ENCODE data around the gene TMEM129. TPM values are rescaled to one million over a fixed set of nuclear protein-coding genes. Genes with fewer than 3 reads are reported as not detected.
A peak's percentile ranks its signal among the peaks of the same experiment; 100 is the strongest.

The TMEM129 gene
- total and polyA plus RNA-seq, 12 donors: 28.1 to 45.6 (median 33.2) TPM

- no peak overlapping the region for H3K4me3 ChIP-seq
- peaks cover 0 to 4% (median 0%) of the 10 kb centered on the region in 7 donors for H3K27me3 ChIP-seq
- TF ChIP-seq, protein P1, sequence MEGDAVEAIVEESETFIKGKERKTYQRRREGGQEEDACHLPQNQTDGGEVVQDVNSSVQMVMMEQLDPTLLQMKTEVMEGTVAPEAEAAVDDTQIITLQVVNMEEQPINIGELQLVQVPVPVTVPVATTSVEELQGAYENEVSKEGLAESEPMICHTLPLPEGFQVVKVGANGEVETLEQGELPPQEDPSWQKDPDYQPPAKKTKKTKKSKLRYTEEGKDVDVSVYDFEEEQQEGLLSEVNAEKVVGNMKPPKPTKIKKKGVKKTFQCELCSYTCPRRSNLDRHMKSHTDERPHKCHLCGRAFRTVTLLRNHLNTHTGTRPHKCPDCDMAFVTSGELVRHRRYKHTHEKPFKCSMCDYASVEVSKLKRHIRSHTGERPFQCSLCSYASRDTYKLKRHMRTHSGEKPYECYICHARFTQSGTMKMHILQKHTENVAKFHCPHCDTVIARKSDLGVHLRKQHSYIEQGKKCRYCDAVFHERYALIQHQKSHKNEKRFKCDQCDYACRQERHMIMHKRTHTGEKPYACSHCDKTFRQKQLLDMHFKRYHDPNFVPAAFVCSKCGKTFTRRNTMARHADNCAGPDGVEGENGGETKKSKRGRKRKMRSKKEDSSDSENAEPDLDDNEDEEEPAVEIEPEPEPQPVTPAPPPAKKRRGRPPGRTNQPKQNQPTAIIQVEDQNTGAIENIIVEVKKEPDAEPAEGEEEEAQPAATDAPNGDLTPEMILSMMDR (IDR thresholded peaks at IDR 0.05): no peak
- no peaks in the 10 kb centered on the region for H3K36me3 ChIP-seq
- H3K27ac ChIP-seq: no peak overlapping the region
- peaks cover 0 to 18% (median 10%) of the 10 kb centered on the region in 9 donors for H3K4me1 ChIP-seq
- ATAC-seq: no peak
- 88 to 91% methylated on average over 15 of the region's 15 CpGs for WGBS, 2 donors
- intact Hi-C loops (cut with DNase I): loop anchor here in 2 of 10 donors (5.0 kb wide), 3 partner anchors 43 to 148 kb away; no protein-coding TSS in a partner anchor
- DNase-seq: no peak
- H3K9me3 ChIP-seq: no peaks in the 10 kb centered on the region
Measured at GRCh38 chr4:1753697-1754311, 32.7 kb upstream of the TMEM129 start.

DNA sequence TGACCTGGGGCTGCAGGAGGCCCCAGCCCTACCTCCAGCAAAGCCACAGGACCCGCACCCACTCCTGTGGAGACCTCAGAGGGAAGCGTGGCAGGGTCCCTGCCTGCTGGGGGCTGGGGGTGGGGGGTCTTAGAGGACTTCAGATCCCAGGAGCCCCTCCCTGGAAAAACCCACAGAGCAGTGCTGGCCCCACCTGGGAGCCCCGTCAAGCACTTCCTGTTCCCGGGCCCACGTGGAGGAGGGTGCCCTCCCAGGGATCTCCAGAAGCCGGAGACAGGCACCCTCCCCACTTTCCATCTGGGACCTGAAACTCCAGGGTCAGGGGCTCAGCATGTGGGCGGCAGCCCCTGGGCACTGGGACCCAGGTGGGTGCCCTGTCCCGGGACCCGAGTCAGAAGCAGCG, 32.2 kb upstream of the TMEM129 start:
- no peak overlapping the region for H3K4me3 ChIP-seq
- peaks cover 0 to 22% (median 13%) of the 10 kb centered on the region in 9 donors for H3K4me1 ChIP-seq
- no peaks in the 10 kb centered on the region for H3K36me3 ChIP-seq
- no peak for ATAC-seq
- TF ChIP-seq, protein P1 (IDR thresholded peaks at IDR 0.05): no peak
- intact Hi-C loops (cut with DNase I): loop anchor here in 2 of 10 donors (5.0 kb wide), 3 partner anchors 44 to 149 kb away; no protein-coding TSS in a partner anchor
- no peaks in the 10 kb centered on the region for H3K9me3 ChIP-seq
- H3K27ac ChIP-seq: no peak overlapping the region
- H3K27me3 ChIP-seq: peaks cover 0 to 9% (median 3%) of the 10 kb centered on the region in 7 donors
- 75 to 83% methylated on average over 10 of the region's 10 CpGs for WGBS, 2 donors
- DNase-seq: no peak

DNA sequence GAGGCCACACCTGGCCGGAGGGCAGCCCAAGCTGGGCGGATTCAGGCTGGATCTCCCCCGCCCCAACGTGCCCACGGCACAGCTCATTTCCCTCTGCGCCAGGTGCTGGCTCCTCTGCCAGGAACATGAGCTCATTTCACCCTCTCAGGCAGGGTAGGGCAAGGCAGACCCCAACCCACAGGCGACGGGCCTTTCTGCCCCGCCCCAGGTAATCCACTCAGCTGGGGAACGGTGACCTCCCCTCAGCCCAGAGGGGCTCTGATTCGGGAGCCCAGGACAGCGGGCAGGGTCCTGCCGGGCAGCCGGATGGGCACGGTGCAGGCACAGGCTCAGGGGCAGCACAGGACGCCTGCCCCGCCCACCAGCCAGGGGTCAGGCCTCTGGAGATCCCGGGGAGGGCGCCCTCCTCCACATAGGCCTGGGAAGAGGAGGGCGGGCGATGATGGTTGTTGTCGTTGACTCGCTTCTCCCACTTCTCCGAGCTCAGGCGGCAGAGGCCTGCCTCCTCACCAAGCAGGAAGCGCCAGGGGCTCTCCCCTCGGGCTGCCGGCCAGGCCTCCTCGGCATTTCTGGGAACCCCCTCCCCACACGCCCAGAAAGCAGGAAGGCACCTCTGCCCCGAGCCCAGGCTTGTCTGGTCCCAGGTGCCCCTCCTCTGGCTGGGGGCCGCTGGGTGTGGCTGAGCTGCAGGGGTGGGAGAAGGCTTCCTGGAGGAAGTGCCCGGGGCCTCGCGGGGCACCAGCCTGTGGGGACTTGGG, 31.3 kb upstream of the TMEM129 start:
- Histone ChIP-seq H3K4me3 (peak overlapping the region in 2 of 10 donors; percentile 8 to 20), H3K9me3 (no peaks in the 10 kb centered on the region), H3K4me1 (peaks cover 0 to 23% (median 14%) of the 10 kb centered on the region in 9 donors), H3K36me3 (no peaks in the 10 kb centered on the region), H3K27ac (peak overlapping the region in 2 of 10 donors; percentile 10 to 44), H3K27me3 (peaks cover 0 to 11% (median 7%) of the 10 kb centered on the region in 7 donors)
- DNase-seq (no peak), ATAC-seq (peak in 4 of 8 donors; percentile 9 to 24 (median 18))
- TF ChIP-seq, protein P1 (IDR thresholded peaks at IDR 0.05): no peak
- WGBS, 2 donors: 45 to 53% methylated on average over 35 of the region's 35 CpGs
- intact Hi-C loops (cut with DNase I): loop anchor here in 2 of 10 donors (5.0 kb wide), 3 partner anchors 45 to 150 kb away; no protein-coding TSS in a partner anchor

GRCh38 chr4:1751919-1752283, 30.8 kb upstream of the TMEM129 start:
- intact Hi-C loops (cut with DNase I): loop anchor here in 2 of 10 donors (5.0 kb wide), 3 partner anchors 45 to 150 kb away; no protein-coding TSS in a partner anchor
- WGBS, 2 donors: 78 to 88% methylated on average over 8 of the region's 8 CpGs

More at GRCh38 chr4:1751919-1752283, 30.8 kb upstream of the TMEM129 start:
- Histone ChIP-seq H3K9me3 (no peaks in the 10 kb centered on the region), H3K4me3 (no peak overlapping the region), H3K27me3 (peaks cover 0 to 11% (median 7%) of the 10 kb centered on the region in 7 donors), H3K27ac (no peak overlapping the region), H3K4me1 (peaks cover 0 to 23% (median 14%) of the 10 kb centered on the region in 9 donors), H3K36me3 (no peaks in the 10 kb centered on the region)
- TF ChIP-seq, protein P1 (IDR thresholded peaks at IDR 0.05): no peak
- DNase-seq (no peak), ATAC-seq (peak in 1 of 8 donors; percentile 10)

All from heart right ventricle (tissue), 16 donors.